Measurements from ENCODE around the gene CD52.

Gene CD52

DNA sequence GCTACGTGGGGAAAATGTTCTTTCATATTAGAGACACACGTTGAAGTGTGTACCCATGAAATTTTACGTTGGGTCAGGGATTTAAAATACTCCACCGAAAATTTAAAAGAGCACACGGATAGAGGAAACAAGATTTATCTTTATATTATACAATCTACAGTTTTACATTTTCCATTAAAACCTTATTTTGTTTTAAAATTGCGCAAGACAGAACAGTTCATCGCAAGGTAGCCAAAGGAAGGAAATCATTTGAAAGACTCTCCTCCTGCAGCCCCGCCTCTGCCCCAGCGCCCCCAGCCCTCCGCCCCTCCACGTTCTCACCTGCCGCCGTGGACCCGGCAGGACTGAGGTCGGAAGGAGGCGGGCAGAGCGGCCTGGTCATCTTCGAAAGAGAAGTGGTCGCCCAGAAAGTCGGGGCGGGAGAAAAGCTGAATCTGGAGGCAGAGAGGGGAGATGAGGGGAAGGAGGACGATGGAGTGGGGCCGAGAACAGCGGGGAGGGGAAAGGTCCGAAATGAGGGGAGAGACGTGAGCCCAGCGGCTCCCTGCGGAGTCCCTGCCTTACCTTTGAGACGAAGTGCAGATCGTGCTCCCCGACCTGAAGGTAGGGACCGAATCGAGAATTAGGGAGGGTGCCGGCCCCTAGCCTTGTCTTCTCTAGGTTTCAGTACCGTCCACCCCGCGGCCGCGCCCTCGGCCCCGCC, 18.2 kb downstream of the CD52 start:
- DNase-seq = no peak

GRCh38 chr1:26336477-26337205, 18.9 kb downstream of the CD52 start:
- DNase-seq = peak; percentile 60 to 81

DNA sequence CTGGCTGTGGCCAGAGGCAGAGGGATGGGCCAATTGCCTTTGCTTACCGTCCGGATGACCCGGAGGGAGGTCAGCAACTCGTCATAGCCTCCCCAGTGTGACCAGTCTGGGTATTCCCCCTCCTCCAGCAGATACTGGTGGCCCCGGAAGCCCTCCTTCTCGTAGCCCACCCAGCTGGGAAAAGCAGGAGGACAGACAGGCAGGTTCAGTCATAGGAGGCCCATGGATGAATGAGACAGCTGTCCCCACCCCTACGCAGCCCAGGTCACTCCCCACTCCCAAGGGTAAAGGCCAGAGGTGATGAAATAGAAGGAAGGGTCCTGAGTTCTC, 19.4 kb downstream of the CD52 start:
- DNase-seq = no peak

GRCh38 chr1:26337625-26338024, 19.9 kb downstream of the CD52 start:
- DNase-seq = no peak

DNA sequence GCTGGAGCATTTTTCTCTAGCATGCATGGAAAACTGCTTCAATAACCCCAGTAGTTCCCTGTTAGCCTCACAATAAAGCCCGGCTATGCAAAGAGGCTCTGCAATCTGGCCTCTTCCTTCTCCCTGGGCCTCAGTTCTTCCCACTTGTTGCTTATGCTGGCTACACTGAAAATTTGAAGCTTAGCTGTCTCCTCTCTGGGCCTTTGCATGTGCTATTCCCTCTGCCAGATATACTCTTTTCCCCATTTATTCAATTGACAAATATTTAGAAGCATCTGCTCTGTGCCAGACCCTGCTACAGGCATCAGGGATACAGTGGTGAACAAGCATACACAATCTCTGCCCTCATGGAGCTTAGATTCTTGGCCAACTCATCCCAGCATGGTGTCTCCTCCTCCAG, 20.9 kb downstream of the CD52 start:
- no peak for DNase-seq

GRCh38 chr1:26340047-26340481, 22.3 kb downstream of the CD52 start:
- DNase-seq = no peak

DNA sequence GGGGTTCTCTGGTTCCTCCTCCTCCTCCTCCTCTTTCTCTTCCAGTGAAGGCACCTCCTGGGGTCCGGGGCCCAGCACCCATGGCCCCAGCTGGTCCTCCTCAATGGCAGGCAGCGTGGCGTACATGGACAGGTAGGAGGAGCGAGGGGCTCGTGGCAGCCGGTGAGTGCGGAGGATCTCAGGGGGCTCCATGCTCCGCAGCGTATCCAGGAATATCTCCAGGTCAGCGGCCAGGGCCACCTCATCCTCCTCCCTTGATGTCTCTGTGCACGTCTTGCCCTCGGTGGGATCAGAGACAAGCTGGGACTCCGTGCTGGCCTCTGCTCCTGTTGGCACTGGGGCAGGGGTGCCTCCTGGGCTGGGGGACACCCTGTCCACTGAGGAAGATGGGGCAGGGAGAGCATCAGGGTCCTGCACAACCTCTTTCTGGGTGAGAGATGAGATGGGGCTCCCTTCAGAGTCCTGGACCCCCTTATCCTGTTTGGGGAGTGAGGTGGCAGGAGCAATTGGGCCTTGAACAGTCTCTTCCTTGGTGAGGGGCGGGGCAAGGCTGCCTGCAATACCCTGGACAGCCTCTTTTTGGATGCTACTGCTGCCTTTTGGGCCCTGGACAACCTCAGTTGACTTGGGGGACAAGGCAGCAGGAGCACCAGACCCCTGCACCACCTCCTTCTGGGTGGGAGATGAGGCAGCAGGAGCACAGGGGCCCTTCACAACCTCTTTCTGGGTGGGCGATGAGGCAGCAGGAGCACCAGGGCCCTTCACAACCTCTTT, 26.6 kb downstream of the CD52 start:
- no peak for DNase-seq

DNA sequence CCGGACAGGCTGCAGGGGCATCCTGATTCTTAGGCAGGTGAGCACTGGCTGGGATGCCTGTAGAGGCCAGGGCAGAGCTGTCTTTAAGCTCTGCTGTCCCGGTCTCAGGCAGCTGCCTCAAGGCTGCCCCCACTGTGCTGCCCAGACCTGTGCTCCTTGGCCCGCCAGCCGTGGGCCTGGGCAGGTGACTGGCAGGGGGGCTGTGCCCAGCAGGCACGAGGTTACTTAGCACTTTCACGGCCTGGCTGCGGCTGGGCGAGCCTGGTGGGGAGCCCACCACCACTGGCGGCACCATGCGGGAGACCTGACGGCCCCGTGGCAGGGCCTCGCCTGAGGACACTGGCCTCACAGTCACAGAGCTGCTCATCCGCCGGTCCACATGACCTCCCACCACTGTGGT, 28.0 kb downstream of the CD52 start:
- no peak for DNase-seq

- DNase-seq = no peak
These were observed 28.7 kb downstream of the CD52 start for GRCh38 chr1:26346274-26347033.

DNA sequence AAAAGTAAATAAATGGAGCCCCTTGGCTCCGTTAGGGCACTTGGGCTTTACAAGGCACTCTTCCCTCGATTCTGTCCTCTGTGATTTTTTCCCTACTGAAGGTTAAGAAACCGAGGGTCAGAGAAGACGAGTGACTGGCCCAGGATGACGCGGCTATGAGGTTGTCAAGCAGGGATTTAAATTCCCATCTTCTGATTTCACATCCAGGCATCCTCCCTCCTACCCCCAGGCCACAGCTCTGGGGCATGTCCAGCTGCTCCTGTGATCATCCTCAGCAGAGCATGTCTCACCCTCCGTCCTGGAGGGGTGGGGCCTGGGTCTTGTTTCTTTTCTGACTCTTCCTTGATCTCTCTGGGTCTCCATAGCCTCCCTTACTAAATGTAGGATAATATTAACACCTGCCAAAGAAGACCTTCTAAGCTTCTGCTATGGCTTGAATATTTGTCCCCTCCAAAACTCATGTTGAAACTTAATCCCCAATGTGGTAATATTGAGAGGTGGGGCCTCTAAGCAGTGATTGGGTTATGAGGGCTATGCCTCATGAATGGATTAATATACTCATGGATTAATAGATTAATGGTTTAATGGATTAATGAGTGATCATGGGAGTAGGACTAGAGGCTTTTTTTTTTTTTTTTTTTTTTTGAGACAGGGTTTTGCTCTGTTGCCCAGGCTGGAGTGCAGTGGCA, 31.6 kb downstream of the CD52 start:
- DNase-seq = no peak

DNA sequence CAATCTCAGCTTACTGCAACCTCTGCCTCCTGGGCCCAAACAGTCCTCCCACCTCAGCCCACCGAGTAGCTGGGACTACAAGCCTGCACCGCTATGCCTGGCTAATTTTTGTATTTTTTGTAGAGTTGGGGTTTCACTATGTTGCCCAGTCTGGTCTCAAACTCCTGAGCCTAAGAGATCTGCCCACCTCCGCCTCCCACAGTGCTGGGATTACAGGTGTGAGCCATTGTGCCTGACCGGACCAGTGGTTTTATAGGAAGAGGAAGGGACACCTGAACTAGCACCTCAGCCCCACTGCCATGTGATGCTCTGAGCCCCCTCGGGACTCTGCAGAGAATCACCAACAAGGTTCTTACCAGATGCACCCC, 32.1 kb downstream of the CD52 start:
- no peak for DNase-seq

- DNase-seq = no peak
These were observed 32.6 kb downstream of the CD52 start for GRCh38 chr1:26350343-26350700.

- no peak for DNase-seq
These were observed 33.2 kb downstream of the CD52 start for GRCh38 chr1:26350701-26351589.

- no peak for DNase-seq
These were observed 34.0 kb downstream of the CD52 start for GRCh38 chr1:26351590-26352337.

DNA sequence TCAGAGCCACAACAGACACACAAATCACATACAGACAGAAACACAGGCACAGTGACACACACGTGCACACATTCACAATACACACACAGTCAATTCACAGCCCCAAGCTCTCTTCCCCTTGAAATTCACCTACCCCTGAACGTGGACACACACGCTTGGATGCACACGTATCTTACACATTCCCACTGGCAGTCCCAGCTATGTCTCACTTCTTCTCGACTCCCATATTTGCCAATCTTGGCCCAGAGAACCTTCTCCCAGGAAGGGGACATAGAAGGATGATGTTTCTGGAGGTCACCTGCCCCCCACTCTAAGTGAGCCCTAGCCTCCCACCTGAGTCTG, 34.6 kb downstream of the CD52 start:
- no peak for DNase-seq

GRCh38 chr1:26353210-26353859, 35.6 kb downstream of the CD52 start:
- DNase-seq = no peak

GRCh38 chr1:26353976-26354820, 36.4 kb downstream of the CD52 start, which contains the start of gene CRYBG2:
Gene CRYBG2 (minus strand): TSS chr1:26354130. CDS start chr1:26346657, 7,473 bp downstream.
- DNase-seq = no peak

DNA sequence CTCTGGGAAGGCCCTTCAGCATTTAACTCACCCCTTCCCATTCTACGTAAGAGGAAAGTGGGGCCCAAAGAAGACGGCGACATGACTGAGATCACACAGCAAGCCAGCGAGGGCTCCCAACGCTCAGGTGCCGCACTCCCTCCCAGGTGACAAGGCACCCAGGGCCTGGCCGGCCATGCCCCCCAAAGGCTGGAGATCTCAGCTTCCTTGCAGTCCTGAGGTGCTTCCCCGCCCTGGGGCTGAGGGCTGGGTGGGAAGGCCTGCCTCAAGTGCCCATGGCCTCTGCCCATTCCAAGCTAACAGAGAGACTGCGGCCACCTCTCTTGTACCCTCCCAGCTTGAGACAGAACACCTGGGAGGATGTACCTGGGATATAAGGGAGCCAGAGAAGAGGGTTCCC, 37.2 kb downstream of the CD52 start:
- no peak for DNase-seq

DNA sequence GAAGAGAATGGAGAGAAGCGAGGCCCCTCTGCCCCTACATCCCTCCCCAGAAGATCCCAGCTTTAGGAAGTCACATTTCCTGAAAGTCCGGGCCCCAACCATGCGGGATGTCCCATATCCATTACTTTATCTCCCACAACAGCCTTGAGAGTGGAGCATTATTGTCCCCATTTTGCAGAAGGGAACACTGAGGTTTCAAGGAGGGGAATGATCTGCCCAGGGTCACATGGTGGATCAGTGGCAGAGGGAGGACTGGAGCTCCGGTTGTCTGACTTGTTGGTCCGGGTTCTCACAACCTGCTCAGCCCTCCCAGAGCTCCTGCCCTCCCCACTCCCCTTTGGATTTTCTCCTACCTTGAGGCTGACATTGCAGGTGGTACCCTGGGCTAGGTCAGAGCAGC, 38.3 kb downstream of the CD52 start:
- no peak for DNase-seq
